Activated T-cell treated with anti-CD3 and anti-CD28 coated beads for 1 hour (primary cell): ENCODE measurements around the gene ETV6.

Experiments
- DNase-seq: peaks from one replicate; pipeline ENCODE4 v3.0.0-alpha.2; 2020; ENCODE audit warnings: low read depth

The ETV6 gene

GRCh38 chr12:11645391-11645790 is 4.1 kb upstream of the ETV6 start:
- no peak for DNase-seq

GRCh38 chr12:11648514-11649412 is 711 bp upstream of the ETV6 start:
- peak; percentile 32 for DNase-seq

- no peak for DNase-seq
Observed at GRCh38 chr12:11650286-11651281, 1.1 kb downstream of the ETV6 start.

- no peak for DNase-seq
Observed at GRCh38 chr12:11651381-11651780, 1.9 kb downstream of the ETV6 start.

GRCh38 chr12:11651785-11652184 is 2.3 kb downstream of the ETV6 start:
- no peak for DNase-seq

GRCh38 chr12:11652351-11653040 is 3.0 kb downstream of the ETV6 start:
- no peak for DNase-seq

GRCh38 chr12:11653215-11653753 is 3.8 kb downstream of the ETV6 start:
- DNase-seq: no peak

GRCh38 chr12:11654338-11654737 is 4.9 kb downstream of the ETV6 start:
- no peak for DNase-seq

GRCh38 chr12:11654802-11655201 is 5.3 kb downstream of the ETV6 start:
- no peak for DNase-seq

GRCh38 chr12:11655842-11656241 is 6.4 kb downstream of the ETV6 start:
- DNase-seq: no peak

- no peak for DNase-seq
Observed at GRCh38 chr12:11656550-11656949, 7.1 kb downstream of the ETV6 start.

GRCh38 chr12:11657511-11657910 is 8.0 kb downstream of the ETV6 start:
- no peak for DNase-seq

GRCh38 chr12:11658791-11659190 is 9.3 kb downstream of the ETV6 start:
- no peak for DNase-seq

- DNase-seq: no peak
Observed at GRCh38 chr12:11660624-11661023, 11.2 kb downstream of the ETV6 start.

- no peak for DNase-seq
Observed at GRCh38 chr12:11661491-11662089, 12.1 kb downstream of the ETV6 start.

- DNase-seq: no peak
Observed at GRCh38 chr12:11662369-11662768, 12.9 kb downstream of the ETV6 start.

- no peak for DNase-seq
Observed at GRCh38 chr12:11663130-11663529, 13.7 kb downstream of the ETV6 start.

GRCh38 chr12:11664101-11664500 is 14.6 kb downstream of the ETV6 start:
- no peak for DNase-seq

GRCh38 chr12:11666131-11667050 is 16.9 kb downstream of the ETV6 start:
- DNase-seq: no peak

- DNase-seq: no peak
Observed at GRCh38 chr12:11667171-11667570, 17.7 kb downstream of the ETV6 start.
